AG04450 (cell line): ENCODE data around the gene UFC1. TPM values are rescaled to one million over a fixed set of nuclear protein-coding genes. Genes with fewer than 3 reads are reported as not detected.

Experiments
- CTCF ChIA-PET: fragments of 300-600, 350-600 bp; formaldehyde crosslinking; extraction: SDS; loops from one replicate; lab custom pipeline; 2022; ENCODE audit warnings: antibody characterized with exemption, inconsistent platforms; lab: Charles Lee
- POLR2A ChIA-PET: fragments of 350-600 bp; formaldehyde crosslinking; extraction: SDS; loops from one replicate; lab custom pipeline; 2021; ENCODE audit warnings: antibody characterized with exemption, inconsistent platforms; lab: Yijun Ruan, JAX
- DNase-seq: peaks from one replicate; pipeline ENCODE4 v3.0.0-alpha.2; 2011; ENCODE audit warnings: low read depth, low spot score
- H3K27ac ChIP-seq: one replicate; pipeline ENCODE4 v1.5.1; 2012; ENCODE audit warnings: low read depth, low read length, control low read depth
- H3K27me3 ChIP-seq: one replicate; pipeline ENCODE4 v1.6.0; 2012; ENCODE audit warnings: low read length; ENCODE audit not compliant: control insufficient read depth, insufficient read depth
- H3K4me3 ChIP-seq: 2 replicates; pipeline ENCODE4 v1.5.1; 2011; ENCODE audit warnings: mild to moderate bottlenecking, low read depth, low read length, control low read depth
- H3K9me3 ChIP-seq: 2 replicates; pipeline ENCODE4 v1.5.1; 2012; ENCODE audit warnings: low read length; ENCODE audit not compliant: control insufficient read depth, insufficient read depth
- polyA plus RNA-seq: library from polyadenylated mRNA; depleted of rRNA; stranded (reverse); fragments of >200 nt; gene quantifications from 2 replicates; pipeline ENCODE4 v1.2.3, GENCODE V29; 2011
- TF ChIP-seq, protein P1 (sequence below): IDR thresholded peaks from 2 replicates; pipeline ENCODE4 v1.5.1; 2011; ENCODE audit warnings: low read depth, low read length, control low read depth, inconsistent platforms

UFC1 gene
- polyA plus RNA-seq, 1 experiment = 146 TPM

DNA sequence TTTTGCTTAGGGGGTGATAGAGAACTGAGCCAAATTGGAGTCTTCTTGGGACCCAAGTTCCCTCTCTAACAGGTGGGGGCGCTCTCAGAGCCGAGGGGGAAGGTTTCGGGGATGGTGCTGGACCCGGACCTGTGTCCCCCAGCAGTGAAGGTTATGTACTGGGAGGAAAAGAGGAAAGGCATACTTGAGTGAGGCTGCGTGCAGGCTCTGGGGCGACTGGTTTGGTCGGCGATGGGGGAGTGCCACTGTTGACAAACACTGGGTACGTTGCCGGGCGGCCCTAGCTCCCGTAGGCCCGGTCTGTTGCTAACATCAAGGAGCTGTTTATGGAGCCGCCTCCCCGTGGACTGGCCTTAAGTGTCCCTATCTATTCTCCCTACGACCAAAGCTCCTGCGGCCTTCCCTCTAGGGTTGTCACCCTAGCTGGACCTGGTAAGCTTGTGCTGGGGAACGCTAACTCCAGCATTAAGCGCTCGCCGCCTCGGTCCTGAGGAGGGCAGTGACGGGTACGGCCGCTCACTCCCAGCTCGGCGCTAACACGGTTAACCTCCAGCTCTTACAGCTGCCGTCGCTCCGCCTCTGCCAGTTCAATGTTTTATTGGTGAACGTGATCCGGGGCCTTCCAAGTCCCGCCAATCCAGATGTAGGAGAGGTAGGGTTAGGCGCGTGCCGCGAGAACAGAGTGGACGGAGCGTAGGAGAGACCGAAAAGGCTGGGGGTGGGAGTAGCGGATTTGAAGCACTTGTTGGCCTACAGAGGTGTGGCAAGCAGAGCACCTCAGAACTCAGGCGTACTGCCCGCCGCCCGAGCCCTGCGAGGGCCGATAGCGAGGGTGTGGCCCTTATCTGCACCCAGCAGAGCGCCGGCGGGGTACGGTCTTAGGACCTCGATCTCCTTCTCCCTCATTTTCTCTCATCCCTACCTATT lies 12.2 kb downstream of the UFC1 start, which contains the start of gene PPOX:
Gene PPOX, plus strand, starts transcription at position 685 of the 927 bp plus-strand sequence. CDS start 422 bp downstream, outside the sequence.
- POLR2A ChIA-PET = interaction anchor here (0.6 to 1.3 kb wide), 9 partner anchors 10 to 120 kb away, joined by 3 to 5 read pairs (median 3); partner anchors contain the start of genes ADAMTS4, DEDD, NDUFS2 and NIT1
- H3K4me3 ChIP-seq = peak within 1 kb of the TSS; percentile 86
- CTCF ChIA-PET = interaction anchor here (0.6 to 2.6 kb wide), 23 partner anchors 9 to 289 kb away, joined by 3 to 24 read pairs (median 5); partner anchors contain the start of genes APOA2, DEDD, KLHDC9 and TOMM40L
- peak within 1 kb of the TSS; percentile 93 for H3K27ac ChIP-seq
- H3K9me3 ChIP-seq = no peaks in the 10 kb centered on the region; the same call in 1 of the 2 replicates
- TF ChIP-seq, protein P1, sequence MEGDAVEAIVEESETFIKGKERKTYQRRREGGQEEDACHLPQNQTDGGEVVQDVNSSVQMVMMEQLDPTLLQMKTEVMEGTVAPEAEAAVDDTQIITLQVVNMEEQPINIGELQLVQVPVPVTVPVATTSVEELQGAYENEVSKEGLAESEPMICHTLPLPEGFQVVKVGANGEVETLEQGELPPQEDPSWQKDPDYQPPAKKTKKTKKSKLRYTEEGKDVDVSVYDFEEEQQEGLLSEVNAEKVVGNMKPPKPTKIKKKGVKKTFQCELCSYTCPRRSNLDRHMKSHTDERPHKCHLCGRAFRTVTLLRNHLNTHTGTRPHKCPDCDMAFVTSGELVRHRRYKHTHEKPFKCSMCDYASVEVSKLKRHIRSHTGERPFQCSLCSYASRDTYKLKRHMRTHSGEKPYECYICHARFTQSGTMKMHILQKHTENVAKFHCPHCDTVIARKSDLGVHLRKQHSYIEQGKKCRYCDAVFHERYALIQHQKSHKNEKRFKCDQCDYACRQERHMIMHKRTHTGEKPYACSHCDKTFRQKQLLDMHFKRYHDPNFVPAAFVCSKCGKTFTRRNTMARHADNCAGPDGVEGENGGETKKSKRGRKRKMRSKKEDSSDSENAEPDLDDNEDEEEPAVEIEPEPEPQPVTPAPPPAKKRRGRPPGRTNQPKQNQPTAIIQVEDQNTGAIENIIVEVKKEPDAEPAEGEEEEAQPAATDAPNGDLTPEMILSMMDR = peak; percentile 55
- no peaks in the 10 kb centered on the region for H3K27me3 ChIP-seq
- DNase-seq = peak; percentile 93

DNA sequence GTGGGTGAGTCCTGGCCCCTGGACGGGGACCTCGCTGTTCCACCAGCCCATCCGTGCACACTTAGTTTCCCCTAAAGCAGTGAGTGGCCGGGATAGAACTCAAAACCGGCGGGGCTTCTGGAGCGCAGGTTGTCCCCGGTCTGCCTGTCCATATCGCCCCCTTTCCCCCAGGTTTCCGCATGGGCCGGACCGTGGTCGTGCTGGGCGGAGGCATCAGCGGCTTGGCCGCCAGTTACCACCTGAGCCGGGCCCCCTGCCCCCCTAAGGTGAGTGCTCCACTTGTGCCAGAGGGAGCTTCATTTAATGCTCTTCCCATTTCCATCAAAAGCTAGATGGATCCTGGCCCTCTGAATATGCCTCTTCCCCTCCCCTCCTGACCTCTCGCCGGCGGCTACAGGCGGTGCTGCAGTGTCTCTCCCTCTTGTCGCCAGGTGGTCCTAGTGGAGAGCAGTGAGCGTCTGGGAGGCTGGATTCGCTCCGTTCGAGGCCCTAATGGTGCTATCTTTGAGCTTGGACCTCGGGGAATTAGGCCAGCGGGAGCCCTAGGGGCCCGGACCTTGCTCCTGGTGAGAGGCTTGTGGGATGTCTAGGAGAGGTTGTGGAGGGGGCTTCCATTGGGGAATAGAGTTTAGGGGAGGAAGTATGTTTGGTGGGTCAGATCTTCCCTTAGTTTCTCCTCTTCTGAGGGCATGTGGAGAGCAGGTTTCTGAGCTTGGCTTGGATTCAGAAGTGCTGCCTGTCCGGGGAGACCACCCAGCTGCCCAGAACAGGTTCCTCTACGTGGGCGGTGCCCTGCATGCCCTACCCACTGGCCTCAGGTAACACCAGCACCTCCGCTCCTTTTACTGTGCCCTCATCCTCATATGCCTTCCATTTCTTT lies 13.1 kb downstream of the UFC1 start:
- peak overlapping the region; percentile 86 for H3K4me3 ChIP-seq
- peak overlapping the region; percentile 93 for H3K27ac ChIP-seq
- CTCF ChIA-PET = interaction anchor here (1.0 to 2.6 kb wide), 12 partner anchors 12 to 215 kb away, joined by 3 to 24 read pairs (median 6); partner anchors contain the start of genes DEDD, KLHDC9, TOMM40L and UFC1
- no peak for DNase-seq
- POLR2A ChIA-PET = interaction anchor here (0.9 to 1.3 kb wide), 4 partner anchors 13 to 49 kb away, joined by 3 to 5 read pairs (median 4); partner anchors contain the start of genes DEDD, NIT1, PFDN2 and UFC1
- no peaks in the 10 kb centered on the region for H3K27me3 ChIP-seq
- no peaks in the 10 kb centered on the region; the same call in 1 of the 2 replicates for H3K9me3 ChIP-seq
- TF ChIP-seq, protein P1 = no peak

DNA sequence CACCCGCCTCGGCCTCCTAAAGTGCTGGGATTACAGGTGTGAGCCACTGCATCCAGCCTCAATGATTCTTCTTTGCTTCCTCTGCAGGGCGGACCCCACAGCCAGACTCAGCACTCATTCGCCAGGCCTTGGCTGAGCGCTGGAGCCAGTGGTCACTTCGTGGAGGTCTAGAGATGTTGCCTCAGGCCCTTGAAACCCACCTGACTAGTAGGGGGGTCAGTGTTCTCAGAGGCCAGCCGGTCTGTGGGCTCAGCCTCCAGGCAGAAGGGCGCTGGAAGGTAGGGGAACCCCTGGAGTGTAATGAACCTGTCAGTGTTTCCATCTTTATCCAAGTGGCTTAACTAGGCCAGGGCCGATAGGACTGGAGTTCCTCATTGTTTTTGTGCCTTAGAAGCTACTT lies 15.1 kb downstream of the UFC1 start:
- DNase-seq = no peak
- ChIA-PET CTCF (no interaction called here), POLR2A (no interaction called here)
- TF ChIP-seq, protein P1 = no peak
- H3K9me3 ChIP-seq = no peaks in the 10 kb centered on the region; the same call in 1 of the 2 replicates
- H3K27ac ChIP-seq = no peak overlapping the region
- H3K27me3 ChIP-seq = no peaks in the 10 kb centered on the region
- H3K4me3 ChIP-seq = no peak overlapping the region

DNA sequence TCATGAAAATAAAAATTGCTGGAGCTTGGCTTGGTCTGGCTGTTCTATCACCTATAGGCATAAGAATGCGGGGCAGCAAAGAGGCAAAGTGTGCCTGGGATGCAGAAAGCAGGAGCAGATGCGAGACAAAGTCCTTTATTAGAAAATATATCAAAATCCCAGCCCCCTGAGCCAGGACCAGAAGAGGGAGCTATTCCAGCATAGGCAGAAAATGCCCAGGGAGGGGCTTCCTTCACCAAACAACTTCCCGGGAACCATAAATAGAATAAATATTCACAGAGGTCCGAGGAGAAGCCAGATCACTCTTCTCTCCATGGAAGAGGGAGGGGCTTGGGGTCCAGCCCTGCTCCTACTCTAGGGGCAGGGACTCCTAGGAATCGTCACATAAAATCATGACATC lies 17.4 kb downstream of the UFC1 start:
- no peak overlapping the region for H3K4me3 ChIP-seq
- H3K27ac ChIP-seq = no peak overlapping the region
- POLR2A ChIA-PET = no interaction called here
- DNase-seq = no peak
- H3K9me3 ChIP-seq = no peaks in the 10 kb centered on the region; the same call in 1 of the 2 replicates
- no peaks in the 10 kb centered on the region for H3K27me3 ChIP-seq
- TF ChIP-seq, protein P1 = peak; percentile 22; the same call in 1 of the 2 replicates
- CTCF ChIA-PET = interaction anchor here (0.9 to 2.8 kb wide), 5 partner anchors 11 to 211 kb away, joined by 3 to 7 read pairs (median 5); no protein-coding TSS in a partner anchor
